Endothelial cell of umbilical vein (primary cell): ENCODE data around the gene ANKDD1A. TPM values are rescaled to one million over a fixed set of nuclear protein-coding genes. Genes with fewer than 3 reads are reported as not detected.

Experiments
- BruUV-seq: library from RNA; stranded (reverse); fragments of 400-500 nt; replicated peaks from 2 replicates; lab custom pipeline; 2021; lab: Mats Ljungman, UMichigan
- CTCF ChIA-PET: fragments of 300-600, 350-600 bp; sonication (Branson Sonifier 250); formaldehyde crosslinking; loops from one replicate; lab custom pipeline; 2021; ENCODE audit warnings: antibody characterized with exemption, inconsistent platforms; lab: Charles Lee
- POLR2A ChIA-PET: fragments of 300-600, 350-600 bp; sonication (Branson Sonifier 250); formaldehyde crosslinking; loops from one replicate; lab custom pipeline; 2021; ENCODE audit warnings: antibody characterized with exemption, inconsistent platforms; lab: Charles Lee
- DNase-seq: peaks from one replicate; pipeline ENCODE4 v3.0.0-alpha.2; 2011; ENCODE audit warnings: low read depth, low spot score
- FAIRE-seq: peaks from 2 replicates; lab custom pipeline; 2011; peaks lifted over from hg19 to GRCh38; lab: Jason Lieb, UNC
- H2AFZ ChIP-seq: 2 replicates; pipeline ENCODE4 v1.6.0; 2012; ENCODE audit warnings: low read depth, low read length, control low read depth, inconsistent platforms
- H3K27ac ChIP-seq: 2 replicates; pipeline ENCODE4 v1.5.1; 2011; ENCODE audit warnings: low read depth, mild to moderate bottlenecking, control low read depth, low read length, moderate library complexity; ENCODE audit not compliant: insufficient read depth
- H3K27me3 ChIP-seq, 2 experiments: 2 replicates each; pipeline versions ENCODE4 v1.6.0 to v1.6.1; 2011; ENCODE audit warnings: low read length in 2 of 2, mixed read lengths in 1 of 2; ENCODE audit not compliant: control insufficient read depth in 2 of 2, insufficient read depth in 2 of 2
- H3K36me3 ChIP-seq, 2 experiments: 2 replicates in 1 of 2; 3 replicates in 1 of 2; pipeline ENCODE4 v1.5.1; 2011; ENCODE audit warnings: low read length in 2 of 2, mild to moderate bottlenecking in 1 of 2, moderate library complexity in 1 of 2; ENCODE audit not compliant: control insufficient read depth in 2 of 2, insufficient read depth in 2 of 2; ENCODE audit errors: extremely low read depth in 1 of 2
- H3K4me1 ChIP-seq: 3 replicates; pipeline ENCODE4 v1.5.1; 2011; ENCODE audit warnings: mild to moderate bottlenecking, low read length; ENCODE audit not compliant: control insufficient read depth, insufficient read depth; ENCODE audit errors: extremely low read depth
- H3K4me2 ChIP-seq: 2 replicates; pipeline ENCODE4 v1.6.1; 2011; ENCODE audit warnings: low read length, control low read depth, mixed read lengths; ENCODE audit not compliant: insufficient read depth
- H3K4me3 ChIP-seq, 3 experiments: fragments of 200-600 bp in 1 of 3; sonication (generic), shearing (Covaris generic) in 1 of 3; replicated peaks in 1 of 3; 2 replicates each; pipeline ENCODE4 v1.5.1; 2011 to 2016; ENCODE audit warnings: control low read depth in 3 of 3, low read length in 3 of 3, mild to moderate bottlenecking in 2 of 3, inconsistent platforms in 1 of 3, low read depth in 1 of 3, moderate library complexity in 1 of 3; ENCODE audit not compliant: insufficient read depth in 1 of 3
- H3K79me2 ChIP-seq: 2 replicates; pipeline ENCODE4 v1.6.0; 2012; ENCODE audit warnings: low read length, inconsistent platforms; ENCODE audit not compliant: control insufficient read depth, insufficient read depth
- H3K9ac ChIP-seq: replicated peaks from 2 replicates; pipeline ENCODE3; 2011; ENCODE audit warnings: low read length, control low read depth; ENCODE audit not compliant: insufficient read depth; ENCODE audit errors: extremely low read depth
- H3K9me1 ChIP-seq: replicated peaks from 3 replicates; pipeline ENCODE4 v1.6.0; 2011; ENCODE audit warnings: mild to moderate bottlenecking, low read length; ENCODE audit not compliant: control insufficient read depth, insufficient read depth; ENCODE audit errors: extremely low read depth
- H3K9me3 ChIP-seq: replicated peaks from 2 replicates; pipeline ENCODE4 v1.5.1; 2012; ENCODE audit warnings: low read length, inconsistent platforms; ENCODE audit not compliant: control insufficient read depth, insufficient read depth
- H4K20me1 ChIP-seq: replicated peaks from 2 replicates; pipeline ENCODE3; 2011; ENCODE audit warnings: mild to moderate bottlenecking, low read length; ENCODE audit not compliant: control insufficient read depth, insufficient read depth; ENCODE audit errors: extremely low read depth
- CTCF ChIP-seq, 2 donors: IDR thresholded peaks; 1 replicate in 1 of 2; 2 replicates in 1 of 2; pipeline ENCODE4 v1.5.1; 2011; ENCODE audit warnings: low read length in 2 of 2, mild to moderate bottlenecking in 2 of 2, moderate library complexity in 2 of 2, control low read depth in 1 of 2, inconsistent platforms in 1 of 2, low read depth in 1 of 2; ENCODE audit not compliant: insufficient read depth in 1 of 2; ENCODE audit errors: extremely low read depth in 1 of 2
- FOS ChIP-seq: IDR thresholded peaks from 2 replicates; pipeline ENCODE4 v1.6.1; 2011; ENCODE audit warnings: mild to moderate bottlenecking, low read length, moderate library complexity, borderline replicate concordance; ENCODE audit not compliant: insufficient read depth
- MAX ChIP-seq: IDR thresholded peaks from 2 replicates; pipeline ENCODE4 v1.6.1; 2011; ENCODE audit not compliant: insufficient read depth, insufficient read length
- POLR2AphosphoS5 ChIP-seq: IDR thresholded peaks from 2 replicates; pipeline ENCODE4 v1.6.1; 2012; ENCODE audit warnings: low read depth, mild to moderate bottlenecking, control low read depth, low read length, moderate library complexity; ENCODE audit not compliant: insufficient read depth
- dilution Hi-C: fragments of 300-500 bp; cut with MboI; formaldehyde crosslinking; loops from one replicate; pipeline ENCODE4 v1.15.0; 2019; ENCODE audit warnings: low sequenced_read_pairs; ENCODE audit not compliant: extremely low pct_ligation_motif_present
- intact Hi-C: fragments of 100-400 bp; cut with micrococcal nuclease; formaldehyde crosslinking; loops from one replicate; pipeline ENCODE4 v1.10.0; 2022
- polyA plus RNA-seq, 4 experiments: library from polyadenylated mRNA; depleted of rRNA in 3 of 4; stranded (reverse) in 3 of 4; unstranded in 1 of 4; fragments of >200 nt; gene quantifications; 2 replicates each; pipeline versions ENCODE4 v1.2.1 to v1.2.3, GENCODE V29; 2011 to 2012; ENCODE audit warnings: missing spikeins in 1 of 4
- total RNA-seq: library from RNA; stranded (reverse); gene quantifications from 2 replicates; pipeline ENCODE4 v1.2.3, GENCODE V29; 2021

The ANKDD1A gene
- total and polyA plus RNA-seq, 2 donors (not counting 3 experiments of a cell fraction or from before 2014, with no cell fraction given): 2.0 to 2.4 TPM

- H3K36me3 ChIP-seq: no peaks in the 10 kb centered on the region
- DNase-seq (peak; percentile 79), FAIRE-seq (peak; percentile 83)
- intact Hi-C loops: loop anchor here (1.0 kb wide), 4 partner anchors 64 to 174 kb away; partner anchors contain the start of gene PLEKHO2
- ChIA-PET CTCF (interaction anchor here (0.5 to 3.5 kb wide), 39 partner anchors 8 to 189 kb away, joined by 3 to 34 read pairs (median 5); partner anchors contain the start of gene PIF1), POLR2A (interaction anchor here (1.5 kb wide), 1 partner anchor 64 kb away, joined by 3 read pairs; the partner anchor contains the start of gene PLEKHO2)
- no peaks in the 10 kb centered on the region for H4K20me1 ChIP-seq
- dilution Hi-C loops: no loop called here
- H3K9me1 ChIP-seq: no peaks in the 10 kb centered on the region
- H3K79me2 ChIP-seq: no peaks in the 10 kb centered on the region
- H2AFZ ChIP-seq: peak overlapping the region; percentile 100
- no peaks in the 10 kb centered on the region for H3K27me3 ChIP-seq
- H3K9ac ChIP-seq: no peak overlapping the region
- no peaks in the 10 kb centered on the region for H3K9me3 ChIP-seq
- H3K4me3 ChIP-seq: peak overlapping the region; percentile 21 to 48 (median 35)
- H3K4me1 ChIP-seq: peaks cover 11% of the 10 kb centered on the region
- TF ChIP-seq CTCF (IDR thresholded peaks at IDR 0.05; ENCODE audit: extremely low read depth in 1 of 2, insufficient read depth in 1 of 2, low read depth in 1 of 2, low read length in 2 of 2) (peak; percentile 89 to 92), FOS (no peak), MAX (no peak), POLR2AphosphoS5 (peak; percentile 16)
- H3K4me2 ChIP-seq: peak overlapping the region; percentile 72
- BruUV-seq: no TSS peak
- no peak overlapping the region for H3K27ac ChIP-seq
Observed at GRCh38 chr15:64905119-64905831, 6.4 kb upstream of the ANKDD1A start.
